ENCODE results near the gene AUTS2.

DNA sequence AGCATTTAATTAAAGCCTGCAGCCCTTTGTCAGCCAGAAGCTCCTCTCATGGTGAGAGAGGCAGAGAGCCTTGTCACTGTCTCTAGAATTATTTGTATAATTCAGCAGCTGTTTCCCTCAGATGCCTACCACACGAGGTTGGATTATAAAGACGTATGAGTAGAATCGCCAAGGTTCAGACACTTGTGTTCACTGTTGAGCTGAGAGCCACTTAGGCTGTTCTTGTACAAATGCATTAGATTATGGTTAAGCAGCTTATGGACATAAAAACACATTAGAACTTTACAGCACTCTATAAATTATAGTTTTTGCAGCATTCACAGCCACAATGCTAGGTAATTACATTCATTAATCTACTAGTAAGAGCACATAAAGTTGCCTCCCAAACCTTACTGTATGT, 282.6 kb downstream of the AUTS2 start:
- TF ChIP-seq, protein P1, sequence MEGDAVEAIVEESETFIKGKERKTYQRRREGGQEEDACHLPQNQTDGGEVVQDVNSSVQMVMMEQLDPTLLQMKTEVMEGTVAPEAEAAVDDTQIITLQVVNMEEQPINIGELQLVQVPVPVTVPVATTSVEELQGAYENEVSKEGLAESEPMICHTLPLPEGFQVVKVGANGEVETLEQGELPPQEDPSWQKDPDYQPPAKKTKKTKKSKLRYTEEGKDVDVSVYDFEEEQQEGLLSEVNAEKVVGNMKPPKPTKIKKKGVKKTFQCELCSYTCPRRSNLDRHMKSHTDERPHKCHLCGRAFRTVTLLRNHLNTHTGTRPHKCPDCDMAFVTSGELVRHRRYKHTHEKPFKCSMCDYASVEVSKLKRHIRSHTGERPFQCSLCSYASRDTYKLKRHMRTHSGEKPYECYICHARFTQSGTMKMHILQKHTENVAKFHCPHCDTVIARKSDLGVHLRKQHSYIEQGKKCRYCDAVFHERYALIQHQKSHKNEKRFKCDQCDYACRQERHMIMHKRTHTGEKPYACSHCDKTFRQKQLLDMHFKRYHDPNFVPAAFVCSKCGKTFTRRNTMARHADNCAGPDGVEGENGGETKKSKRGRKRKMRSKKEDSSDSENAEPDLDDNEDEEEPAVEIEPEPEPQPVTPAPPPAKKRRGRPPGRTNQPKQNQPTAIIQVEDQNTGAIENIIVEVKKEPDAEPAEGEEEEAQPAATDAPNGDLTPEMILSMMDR (IDR thresholded peaks at IDR 0.05), result no peak
- TF ChIP-seq POLR2A (IDR thresholded peaks at IDR 0.05), result no peak
